NCI-H345 (cell line): Measurements from ENCODE around the gene ATP11B.
"Not testable (repeated sequence)": the region's sequence is repeated elsewhere in the genome, so short reads cannot be mapped to it uniquely, and the experiment has no call there.

ENCODE experiments used
- DNase-seq: peaks from one replicate; lab custom pipeline; 2025; lab: John Stamatoyannopoulos, UW

The ATP11B gene

DNA sequence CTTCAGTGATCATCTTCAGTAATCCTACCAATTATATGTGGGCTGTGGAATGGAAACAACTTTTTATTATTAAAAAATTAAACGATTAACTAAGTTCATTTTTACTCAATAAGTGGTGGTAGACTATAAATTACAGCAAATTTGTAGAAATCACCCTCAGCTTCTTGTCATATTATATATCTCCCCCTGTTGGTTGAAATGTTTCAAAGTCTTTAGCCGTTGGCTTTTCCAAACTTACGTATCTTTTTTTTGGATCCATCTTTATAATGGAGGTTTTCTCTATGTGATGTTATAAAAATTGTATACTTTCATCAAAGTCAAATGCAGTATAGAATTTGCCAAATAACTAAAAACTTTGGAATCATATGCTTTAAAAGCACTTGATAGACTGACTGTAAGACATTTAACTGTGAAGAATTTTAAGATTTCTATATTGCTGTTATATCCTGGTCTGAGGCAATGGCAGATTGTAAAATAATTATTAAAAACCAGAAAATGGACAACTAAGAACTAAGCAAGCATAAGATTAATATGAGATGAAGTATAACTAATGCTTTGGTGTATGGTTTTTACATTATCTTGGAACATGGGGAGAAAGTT lies 44.7 kb downstream of the ATP11B start:
- no peak for DNase-seq

- no peak for DNase-seq
Measured at GRCh38 chr3:182843478-182843877, 50.2 kb downstream of the ATP11B start.

DNA sequence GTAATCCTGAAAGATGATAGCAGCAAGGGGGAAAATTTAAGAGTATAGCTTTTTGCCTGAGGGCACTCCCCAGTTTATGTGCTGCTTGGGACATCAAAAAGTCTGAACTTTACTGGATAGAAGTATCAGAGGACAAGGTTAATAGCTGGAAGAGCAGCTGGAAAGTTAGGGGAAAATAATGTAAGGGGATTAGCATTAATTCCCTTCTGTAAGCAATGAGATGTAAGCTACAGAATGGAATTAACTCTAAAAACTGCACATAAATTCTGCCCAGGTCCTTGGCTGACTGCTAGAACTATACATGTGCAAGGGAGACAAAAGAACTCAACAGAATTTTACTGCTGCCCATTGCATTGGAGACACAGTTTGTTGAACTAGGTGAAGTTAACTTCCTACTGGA lies 55.6 kb downstream of the ATP11B start:
- no peak for DNase-seq

- no peak for DNase-seq
Measured at GRCh38 chr3:182855076-182855475, 61.8 kb downstream of the ATP11B start.

DNA sequence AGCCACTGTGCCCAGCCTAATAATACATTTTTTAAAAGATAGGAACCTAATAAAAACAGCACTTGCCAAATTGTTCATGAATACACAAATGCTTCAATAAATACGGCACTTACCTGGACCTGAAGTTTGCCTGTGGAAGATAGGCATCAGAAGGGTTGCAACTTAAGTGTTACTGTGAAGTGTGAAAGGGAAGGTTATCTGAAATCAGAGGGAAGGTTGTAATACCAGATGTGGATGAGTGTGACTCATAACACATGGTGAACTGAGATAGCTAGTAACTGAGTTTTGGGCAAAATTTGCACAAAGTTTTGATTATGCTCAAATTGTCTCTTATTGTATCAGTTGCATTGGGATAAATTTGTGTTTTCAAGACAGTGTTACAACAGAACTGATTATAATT lies 68.0 kb downstream of the ATP11B start:
- no peak for DNase-seq

GRCh38 chr3:182862159-182862860 lies 69.0 kb downstream of the ATP11B start:
- no peak for DNase-seq

- DNase-seq, result no peak
Measured at GRCh38 chr3:182869059-182869458, 75.8 kb downstream of the ATP11B start.

DNA sequence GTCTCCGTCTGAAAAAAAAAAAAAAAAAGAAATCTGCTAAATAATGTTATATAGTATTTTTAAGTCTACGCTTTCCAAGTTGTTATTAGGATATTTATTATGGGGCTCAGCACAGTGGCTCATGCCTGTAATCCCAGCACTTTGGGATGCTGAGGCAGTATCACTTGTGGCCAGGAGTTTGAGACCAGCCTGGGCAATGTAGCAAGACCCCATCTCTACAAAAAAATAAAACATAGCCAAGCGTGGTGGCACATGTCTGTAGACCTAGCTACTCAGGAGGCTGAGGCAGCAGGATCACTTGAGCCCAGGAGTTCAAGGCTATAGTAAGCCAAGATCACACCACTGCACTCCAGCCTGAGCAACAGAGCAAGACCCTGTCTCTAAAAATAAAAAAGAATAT lies 77.6 kb downstream of the ATP11B start:
- not testable (repeated sequence) for DNase-seq

GRCh38 chr3:182879031-182879611 lies 85.8 kb downstream of the ATP11B start:
- DNase-seq, result no peak

DNA sequence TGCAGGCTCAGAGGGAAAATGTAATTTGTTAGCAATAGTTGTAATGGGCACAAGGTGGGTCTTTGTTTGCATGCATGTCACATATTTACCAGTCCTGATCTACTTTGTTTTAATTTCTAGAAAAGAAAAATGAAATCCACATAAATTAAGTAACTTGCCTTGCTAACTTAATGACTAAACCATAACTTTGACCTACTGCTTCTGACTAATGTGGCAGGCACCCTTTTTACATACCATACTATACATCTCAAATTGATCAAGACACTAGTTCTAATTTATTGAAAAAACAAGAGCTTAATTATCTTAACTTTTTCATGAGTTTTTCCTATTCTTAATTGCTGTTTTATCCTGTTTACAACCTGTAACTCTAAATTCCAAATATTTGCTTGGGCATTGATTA lies 93.2 kb downstream of the ATP11B start:
- no peak for DNase-seq

GRCh38 chr3:182889948-182890629 lies 96.8 kb downstream of the ATP11B start:
- no peak for DNase-seq

GRCh38 chr3:182891364-182891763 lies 98.1 kb downstream of the ATP11B start:
- DNase-seq, result no peak

DNA sequence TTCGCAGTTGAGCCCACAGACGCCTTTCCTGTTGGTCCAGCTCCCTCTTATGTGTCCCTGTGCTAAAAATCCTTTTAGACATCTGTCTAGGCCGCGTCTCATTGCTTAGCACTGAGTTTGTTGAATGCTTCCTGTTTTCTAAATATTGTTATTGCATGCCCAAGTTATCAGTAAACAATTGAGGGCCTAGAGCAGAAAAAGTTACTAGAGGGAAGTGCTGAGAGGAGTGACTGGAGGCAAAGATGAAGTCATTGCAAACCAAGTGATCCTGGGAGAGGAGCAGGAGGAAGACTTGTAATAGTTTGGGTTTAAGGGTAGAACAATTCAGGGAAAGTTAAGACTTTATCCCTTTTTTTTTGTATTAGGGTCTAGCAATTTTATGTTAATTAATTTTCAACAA lies 98.9 kb downstream of the ATP11B start:
- no peak for DNase-seq

DNA sequence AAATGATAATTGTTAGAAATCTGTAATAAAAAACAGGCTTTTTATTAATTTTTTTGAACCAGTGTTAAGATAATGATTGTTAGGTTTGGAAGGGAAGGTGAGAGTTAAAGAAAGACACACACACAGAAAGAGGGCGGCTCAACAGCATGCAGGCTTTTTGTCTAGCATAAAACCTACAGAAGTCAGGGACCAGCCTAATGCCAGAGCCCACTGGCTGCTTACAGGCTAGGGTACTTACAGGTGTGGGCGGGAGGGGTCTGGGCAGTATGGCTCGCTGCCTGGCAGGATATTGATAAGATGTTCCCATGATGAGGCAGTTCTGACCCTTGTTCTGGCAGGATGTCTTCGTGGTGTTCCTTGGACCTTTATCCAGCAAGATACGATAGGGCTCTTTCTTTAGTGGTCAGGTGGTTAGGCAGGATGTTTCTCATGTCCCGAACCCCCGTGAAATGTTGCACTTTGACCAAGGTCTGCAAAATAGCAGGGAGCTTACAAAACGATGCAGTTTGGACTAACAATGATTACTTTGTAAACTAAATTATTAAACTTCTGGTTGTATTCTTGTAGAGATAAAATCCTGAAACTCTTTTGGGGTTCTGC lies 102.3 kb downstream of the ATP11B start:
- no peak for DNase-seq

DNA sequence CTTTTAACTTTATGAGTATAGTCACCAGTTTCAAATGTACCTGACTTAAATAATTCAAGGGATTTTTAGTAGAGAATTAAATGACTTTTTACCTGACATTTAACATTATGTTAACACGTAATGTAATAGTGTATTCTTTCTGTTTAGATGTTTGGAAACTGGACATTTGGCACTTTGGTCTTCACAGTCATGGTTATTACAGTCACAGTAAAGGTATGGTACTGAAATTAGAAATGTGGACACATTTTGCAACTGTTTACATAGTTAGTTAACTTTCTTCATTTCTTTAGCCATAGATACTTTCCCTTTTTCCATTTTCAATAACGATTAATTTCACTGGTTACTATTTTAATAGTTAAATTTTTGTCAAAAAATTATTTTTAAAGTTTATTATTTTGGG lies 103.2 kb downstream of the ATP11B start:
- no peak for DNase-seq

GRCh38 chr3:182902236-182902635 lies 108.9 kb downstream of the ATP11B start:
- DNase-seq, result no peak

DNA sequence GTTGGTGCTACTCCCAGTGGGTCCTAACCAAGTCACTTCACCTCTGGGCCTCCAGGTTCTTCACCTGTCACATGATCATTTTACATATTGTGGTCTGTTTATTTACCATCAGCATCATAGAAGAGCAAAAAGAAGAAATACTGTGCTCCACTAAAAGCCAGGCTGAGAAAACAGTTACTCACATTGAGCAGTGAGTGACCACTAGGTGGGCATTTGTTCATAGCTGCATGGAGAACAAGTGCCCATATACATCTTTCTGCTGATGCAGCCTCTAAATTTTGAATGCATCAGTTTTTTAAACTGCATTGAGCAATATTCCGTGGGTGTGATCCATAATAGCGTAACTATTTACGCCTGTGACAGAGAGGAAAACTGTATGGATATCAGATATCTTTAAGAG lies 110.9 kb downstream of the ATP11B start:
- DNase-seq, result no peak

- no peak for DNase-seq
Measured at GRCh38 chr3:182905623-182906022, 112.3 kb downstream of the ATP11B start.

DNA sequence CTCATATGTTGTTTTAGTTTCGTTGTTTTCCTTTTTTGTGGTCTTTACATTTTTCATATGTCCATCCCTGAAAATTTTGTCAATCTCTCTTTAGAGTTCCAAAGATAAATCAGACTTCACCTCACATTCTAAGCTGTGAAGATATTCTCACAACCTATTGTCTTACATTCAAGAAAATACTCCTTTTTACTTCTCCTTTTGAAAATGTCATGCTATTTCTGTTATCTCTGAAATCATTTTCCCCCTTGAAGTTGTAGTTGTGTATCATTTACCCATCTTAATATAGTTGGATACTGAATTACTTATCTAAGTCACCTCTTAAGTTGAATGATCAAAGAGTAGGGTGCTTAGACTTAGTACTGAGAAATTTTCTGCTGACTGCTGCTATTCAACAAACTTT lies 112.7 kb downstream of the ATP11B start:
- DNase-seq, result no peak

DNA sequence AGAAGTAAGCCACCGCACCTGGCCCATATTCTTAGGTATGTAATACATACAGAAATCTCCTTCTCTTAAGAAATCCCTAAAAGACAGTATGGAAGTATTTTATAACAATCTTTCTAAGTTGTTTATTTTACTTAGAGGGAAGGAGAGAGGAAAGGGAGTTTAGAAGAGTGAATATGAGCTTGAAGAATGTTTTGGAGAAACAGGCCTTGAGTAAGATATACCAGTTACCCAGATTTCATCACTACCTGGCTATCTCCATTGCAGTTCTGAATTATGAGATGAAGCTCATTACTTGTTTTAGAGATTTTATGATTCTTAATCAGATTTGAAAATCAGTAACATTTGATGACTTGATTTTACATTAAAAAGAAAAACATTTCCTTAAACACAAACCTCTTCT lies 115.2 kb downstream of the ATP11B start:
- no peak for DNase-seq

DNA sequence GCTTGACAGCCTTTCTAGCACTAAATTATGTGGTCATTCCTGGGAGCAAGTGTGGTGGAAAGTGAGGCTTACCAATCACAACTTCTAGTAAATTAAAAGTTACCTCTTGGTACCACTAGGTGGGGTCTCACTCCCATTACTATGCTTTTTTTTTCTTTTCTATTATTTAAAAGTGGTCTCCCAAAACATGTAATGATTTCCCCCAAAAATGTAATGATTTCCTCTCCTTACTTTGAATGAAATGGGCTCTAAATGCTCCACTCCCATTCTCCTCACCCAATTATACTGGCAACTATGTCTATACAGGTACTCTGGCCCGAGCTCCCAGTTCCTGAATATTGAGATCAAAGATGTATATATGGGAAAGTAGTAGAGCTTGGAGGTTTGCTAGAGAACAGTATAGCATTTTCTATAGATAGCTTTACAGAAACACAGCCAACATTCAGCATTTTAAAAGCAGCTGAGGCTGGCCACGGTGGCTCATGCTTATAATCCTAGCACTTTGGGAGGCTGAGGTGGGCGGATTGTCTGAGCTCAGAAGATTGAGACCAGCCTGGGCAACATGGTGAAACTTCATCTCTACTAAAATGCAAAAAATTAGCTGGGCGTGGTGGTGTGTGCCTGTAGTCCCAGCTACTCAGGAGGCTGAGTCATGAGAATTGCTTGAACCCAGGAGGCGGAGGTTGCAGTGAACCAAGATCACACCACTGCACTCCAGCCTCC lies 116.2 kb downstream of the ATP11B start:
- DNase-seq, result no peak
